ENCODE data around the gene TUBB2B.

GRCh38 chr6:3240595-3240994, 13.1 kb upstream of the TUBB2B start:
- TF ChIP-seq, protein P1, sequence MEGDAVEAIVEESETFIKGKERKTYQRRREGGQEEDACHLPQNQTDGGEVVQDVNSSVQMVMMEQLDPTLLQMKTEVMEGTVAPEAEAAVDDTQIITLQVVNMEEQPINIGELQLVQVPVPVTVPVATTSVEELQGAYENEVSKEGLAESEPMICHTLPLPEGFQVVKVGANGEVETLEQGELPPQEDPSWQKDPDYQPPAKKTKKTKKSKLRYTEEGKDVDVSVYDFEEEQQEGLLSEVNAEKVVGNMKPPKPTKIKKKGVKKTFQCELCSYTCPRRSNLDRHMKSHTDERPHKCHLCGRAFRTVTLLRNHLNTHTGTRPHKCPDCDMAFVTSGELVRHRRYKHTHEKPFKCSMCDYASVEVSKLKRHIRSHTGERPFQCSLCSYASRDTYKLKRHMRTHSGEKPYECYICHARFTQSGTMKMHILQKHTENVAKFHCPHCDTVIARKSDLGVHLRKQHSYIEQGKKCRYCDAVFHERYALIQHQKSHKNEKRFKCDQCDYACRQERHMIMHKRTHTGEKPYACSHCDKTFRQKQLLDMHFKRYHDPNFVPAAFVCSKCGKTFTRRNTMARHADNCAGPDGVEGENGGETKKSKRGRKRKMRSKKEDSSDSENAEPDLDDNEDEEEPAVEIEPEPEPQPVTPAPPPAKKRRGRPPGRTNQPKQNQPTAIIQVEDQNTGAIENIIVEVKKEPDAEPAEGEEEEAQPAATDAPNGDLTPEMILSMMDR (IDR thresholded peaks at IDR 0.05): no peak
- no peak for TF ChIP-seq POLR2A (IDR thresholded peaks at IDR 0.05)

Data from uterus (tissue), 2 donors.